ENCODE measurements around the gene RNASE13.

The RNASE13 gene

GRCh38 chr14:21034707-21035106 lies at the start of gene RNASE13:
TSS of gene RNASE13 (minus strand) at chr14:21034807. CDS start at chr14:21034288, 519 bp downstream.
- DNase-seq (ENCODE audit: low read depth in 1 of 2, low spot score in 1 of 2) = no peak

- no peak for DNase-seq (ENCODE audit: low read depth in 1 of 2, low spot score in 1 of 2)
These were observed 49.8 kb upstream of the RNASE13 start for GRCh38 chr14:21084396-21084795.

GRCh38 chr14:21083565-21084325 lies 49.1 kb upstream of the RNASE13 start:
- DNase-seq (ENCODE audit: low read depth in 1 of 2, low spot score in 1 of 2) = no peak

- DNase-seq (ENCODE audit: low read depth in 1 of 2, low spot score in 1 of 2) = no peak
These were observed 47.0 kb upstream of the RNASE13 start for GRCh38 chr14:21081521-21082142.

- no peak for DNase-seq (ENCODE audit: low read depth in 1 of 2, low spot score in 1 of 2)
These were observed 44.1 kb upstream of the RNASE13 start for GRCh38 chr14:21078726-21079125.

- DNase-seq (ENCODE audit: low read depth in 1 of 2, low spot score in 1 of 2) = no peak
These were observed 43.7 kb upstream of the RNASE13 start for GRCh38 chr14:21078287-21078686.

- DNase-seq (ENCODE audit: low read depth in 1 of 2, low spot score in 1 of 2) = no peak
These were observed 43.1 kb upstream of the RNASE13 start for GRCh38 chr14:21077672-21078071.

- DNase-seq (ENCODE audit: low read depth in 1 of 2, low spot score in 1 of 2) = no peak
These were observed 41.3 kb upstream of the RNASE13 start for GRCh38 chr14:21075719-21076437.

- no peak for DNase-seq (ENCODE audit: low read depth in 1 of 2, low spot score in 1 of 2)
These were observed 40.0 kb upstream of the RNASE13 start for GRCh38 chr14:21074398-21075272.

GRCh38 chr14:21073921-21074320 lies 39.3 kb upstream of the RNASE13 start:
- DNase-seq (ENCODE audit: low read depth in 1 of 2, low spot score in 1 of 2) = no peak

- DNase-seq (ENCODE audit: low read depth in 1 of 2, low spot score in 1 of 2) = no peak
These were observed 38.3 kb upstream of the RNASE13 start for GRCh38 chr14:21072781-21073339.

- DNase-seq (ENCODE audit: low read depth in 1 of 2, low spot score in 1 of 2) = no peak
These were observed 37.4 kb upstream of the RNASE13 start for GRCh38 chr14:21072031-21072473.

- DNase-seq (ENCODE audit: low read depth in 1 of 2, low spot score in 1 of 2) = peak; percentile 7 to 11
These were observed 36.8 kb upstream of the RNASE13 start for GRCh38 chr14:21071225-21072030.

- no peak for DNase-seq (ENCODE audit: low read depth in 1 of 2, low spot score in 1 of 2)
These were observed 36.1 kb upstream of the RNASE13 start for GRCh38 chr14:21070610-21071224.

- DNase-seq (ENCODE audit: low read depth in 1 of 2, low spot score in 1 of 2) = no peak
These were observed 35.5 kb upstream of the RNASE13 start, which contains the start of gene ARHGEF40 for GRCh38 chr14:21070083-21070609. TSS of gene ARHGEF40 (plus strand) at chr14:21070304. CDS start at chr14:21070397, 93 bp downstream.

GRCh38 chr14:21069388-21070082 lies 34.9 kb upstream of the RNASE13 start:
- DNase-seq (ENCODE audit: low read depth in 1 of 2, low spot score in 1 of 2) = no peak

- DNase-seq (ENCODE audit: low read depth in 1 of 2, low spot score in 1 of 2) = peak in 1 of 2 donors; percentile 14
These were observed 34.1 kb upstream of the RNASE13 start for GRCh38 chr14:21068521-21069387.
